B cell (primary cell): ENCODE data around the gene PCGF3. TPM values are rescaled to one million over a fixed set of nuclear protein-coding genes. Genes with fewer than 3 reads are reported as not detected.

Experiments used
- ATAC-seq: fragments of 200-7000 bp; cut with Tn5 transposase; one replicate; pipeline ENCODE4 v1.10.0; 2021; ENCODE audit warnings: low read depth, mild to moderate bottlenecking, moderate number of reproducible peaks, moderate library complexity
- CTCF ChIA-PET: fragments of 350-600 bp; sonication (Branson Sonifier 250); formaldehyde crosslinking; loops from one replicate; lab custom pipeline; 2021; ENCODE audit warnings: antibody characterized with exemption, inconsistent platforms; lab: Charles Lee
- POLR2A ChIA-PET: fragments of 350-600 bp; sonication (Branson Sonifier 250); formaldehyde crosslinking; loops from one replicate; lab custom pipeline; 2021; ENCODE audit warnings: antibody characterized with exemption; lab: Charles Lee
- DNase-seq: peaks from one replicate; pipeline ENCODE4 v3.0.0; 2013
- H2AFZ ChIP-seq: 2 replicates; pipeline ENCODE4 v1.6.1; 2012; ENCODE audit warnings: mild to moderate bottlenecking, low read depth, low read length; ENCODE audit not compliant: insufficient read depth, poor library complexity, severe bottlenecking
- H3K27ac ChIP-seq, 2 donors: 1 replicate in 1 of 2; 2 replicates in 1 of 2; pipeline ENCODE4 v1.5.1; 2012 to 2013; ENCODE audit warnings: low read length in 2 of 2, mild to moderate bottlenecking in 2 of 2, moderate library complexity in 1 of 2
- H3K27me3 ChIP-seq, 4 experiments: fragments of 200-600 bp in 1 of 4; sonication (generic) in 1 of 4; replicated peaks in 1 of 4; 1 replicate in 2 of 4; 2 replicates in 2 of 4; pipeline versions ENCODE4 v1.6.1 to v1.7.0; 2013 to 2016; ENCODE audit warnings: low read length in 3 of 4, mild to moderate bottlenecking in 2 of 4, mixed read lengths in 1 of 4, moderate library complexity in 1 of 4; ENCODE audit not compliant: insufficient read depth in 4 of 4, control insufficient read depth in 3 of 4; ENCODE audit errors: control extremely low read depth in 1 of 4
- H3K36me3 ChIP-seq, 2 experiments: replicated peaks in 1 of 2; 1 replicate in 1 of 2; 2 replicates in 1 of 2; pipeline versions ENCODE4 v1.6.1 to v1.7.1; 2013; ENCODE audit warnings: low read length in 1 of 2; ENCODE audit not compliant: insufficient read depth in 2 of 2, control insufficient read depth in 1 of 2; ENCODE audit errors: control extremely low read depth in 1 of 2, extremely low read depth in 1 of 2
- H3K4me1 ChIP-seq, 2 donors: fragments of 200-600 bp in 1 of 2; sonication (generic) in 1 of 2; 1 replicate in 1 of 2; 2 replicates in 1 of 2; pipeline versions ENCODE4 v1.5.1 to v1.6.1; 2013 to 2017; ENCODE audit warnings: low read length in 2 of 2; ENCODE audit not compliant: control insufficient read depth in 2 of 2, insufficient read depth in 2 of 2
- H3K4me2 ChIP-seq: replicated peaks from 2 replicates; pipeline ENCODE3; 2012; ENCODE audit warnings: mild to moderate bottlenecking, low read depth, low read length; ENCODE audit not compliant: poor library complexity, severe bottlenecking
- H3K4me3 ChIP-seq, 5 experiments: fragments of 200-600 bp in 1 of 5; sonication (generic) in 1 of 5; 1 replicate in 3 of 5; 2 replicates in 2 of 5; pipeline versions ENCODE4 v1.5.1 to v1.7.0; 2011 to 2016; ENCODE audit warnings: low read length in 4 of 5, mild to moderate bottlenecking in 4 of 5, low read depth in 2 of 5, control low read depth in 1 of 5, moderate library complexity in 1 of 5; ENCODE audit not compliant: insufficient read depth in 1 of 5; ENCODE audit errors: control extremely low read depth in 1 of 5, extremely low read depth in 1 of 5
- H3K79me2 ChIP-seq: fragments of 200-600 bp; sonication (generic); one replicate; pipeline ENCODE4 v1.6.0; 2016; ENCODE audit warnings: low read length; ENCODE audit not compliant: control insufficient read depth, insufficient read depth
- H3K9ac ChIP-seq: fragments of 200-600 bp; sonication (generic); 2 replicates; pipeline ENCODE4 v1.6.1; 2017; ENCODE audit warnings: mild to moderate bottlenecking, low read length, moderate library complexity
- H3K9me3 ChIP-seq, 3 donors: one replicate each; pipeline versions ENCODE4 v1.6.1 to v1.7.1; 2013; ENCODE audit warnings: low read length in 2 of 3; ENCODE audit not compliant: control insufficient read depth in 2 of 3, insufficient read depth in 1 of 3; ENCODE audit errors: control extremely low read depth in 1 of 3
- H4K20me1 ChIP-seq: 2 replicates; pipeline ENCODE4 v1.6.0; 2012; ENCODE audit warnings: mild to moderate bottlenecking, low read length; ENCODE audit not compliant: insufficient read depth, control insufficient read depth, poor library complexity, severe bottlenecking
- H3K27ac Mint-ChIP-seq: one replicate; pipeline ENCODE4 v1.8.0; 2021; ENCODE audit warnings: mixed read lengths
- H3K27me3 Mint-ChIP-seq: one replicate; pipeline ENCODE4 v1.8.0; 2021; ENCODE audit warnings: mixed read lengths
- H3K4me1 Mint-ChIP-seq: one replicate; pipeline ENCODE4 v1.8.0; 2021; ENCODE audit warnings: mixed read lengths
- H3K4me3 Mint-ChIP-seq: one replicate; pipeline ENCODE4 v1.8.0; 2021; ENCODE audit warnings: mixed read lengths
- H3K9me3 Mint-ChIP-seq: one replicate; pipeline ENCODE4 v1.8.0; 2022; ENCODE audit warnings: mixed read lengths; ENCODE audit not compliant: insufficient read depth
- CTCF ChIP-seq: fragments of 200-600 bp; IDR thresholded peaks from one replicate; pipeline ENCODE4 v1.8.0; 2022; ENCODE audit warnings: antibody characterized with exemption, mild to moderate bottlenecking
- EZH2 ChIP-seq: IDR thresholded peaks from 2 replicates; pipeline ENCODE4 v1.6.1; 2012; ENCODE audit warnings: borderline replicate concordance, low read depth, mild to moderate bottlenecking, moderate library complexity, low read length; ENCODE audit not compliant: insufficient read depth, poor library complexity, severe bottlenecking
- WGBS: methylation state at CpG from one replicate; pipeline ENCODE4 v1.1.5; 2013; ENCODE audit warnings: missing lambda C conversion rate; ENCODE audit not compliant: insufficient coverage; 5-methylcytosine and 5-hydroxymethylcytosine counted together
- intact Hi-C: fragments of 100-400 bp; cut with micrococcal nuclease; formaldehyde crosslinking; loops from one replicate; pipeline ENCODE4 v1.10.0; 2022
- polyA plus RNA-seq: library from polyadenylated mRNA; depleted of rRNA; stranded (reverse); fragments of >200 nt; gene quantifications from 2 replicates; pipeline ENCODE4 v1.2.3, GENCODE V29; 2012
- total RNA-seq, 2 donors: library from RNA; stranded (reverse); fragments of 120-200 nt in 1 of 2; gene quantifications; 1 replicate in 1 of 2; 2 replicates in 1 of 2; pipeline versions ENCODE4 v1.2.3 to v1.2.4, GENCODE V29; 2013 to 2022

PCGF3 gene
- total and polyA plus RNA-seq, 2 donors (not counting 1 experiment from before 2014, with no cell fraction given) = 65.7 to 90.3 TPM

GRCh38 chr4:768995-769394 is 63.4 kb downstream of the PCGF3 start:
- peaks cover 66% of the 10 kb centered on the region for H3K79me2 ChIP-seq
- no peaks in the 10 kb centered on the region for H3K27me3 Mint-ChIP-seq
- H3K27ac Mint-ChIP-seq = no peak overlapping the region
- H3K9me3 ChIP-seq = peaks cover 0 to 5% (median 0%) of the 10 kb centered on the region in 3 donors
- WGBS = 96% methylated on average over 10 of the region's 12 CpGs
- no peaks in the 10 kb centered on the region for H3K4me1 ChIP-seq
- DNase-seq (no peak), ATAC-seq (no peak)
- intact Hi-C loops = no loop called here
- no peak overlapping the region for H3K27ac ChIP-seq
- H3K27me3 ChIP-seq = no peaks in the 10 kb centered on the region
- ChIA-PET CTCF (no interaction called here), POLR2A (no interaction called here)
- no peak overlapping the region for H3K4me2 ChIP-seq
- H4K20me1 ChIP-seq = peaks cover 75% of the 10 kb centered on the region
- H2AFZ ChIP-seq = no peak overlapping the region
- no peak overlapping the region for H3K4me3 Mint-ChIP-seq
- TF ChIP-seq EZH2 = no peak
- no peak for TF ChIP-seq CTCF
- peaks cover 0 to 57% of the 10 kb centered on the region in 2 experiments for H3K36me3 ChIP-seq
- no peak overlapping the region for H3K4me3 ChIP-seq
- no peak overlapping the region for H3K9ac ChIP-seq
- no peaks in the 10 kb centered on the region for H3K9me3 Mint-ChIP-seq
- peaks cover 16% of the 10 kb centered on the region for H3K4me1 Mint-ChIP-seq

- no peak for DNase-seq
- peaks cover 0 to 55% of the 10 kb centered on the region in 2 experiments for H3K36me3 ChIP-seq
- Mint-ChIP-seq H3K4me1 (peaks cover 19% of the 10 kb centered on the region), H3K9me3 (no peaks in the 10 kb centered on the region), H3K27me3 (no peaks in the 10 kb centered on the region), H3K27ac (no peak overlapping the region), H3K4me3 (no peak overlapping the region)
- POLR2A ChIA-PET = no interaction called here
- H3K4me3 ChIP-seq = no peak overlapping the region
- peaks cover 75% of the 10 kb centered on the region for H4K20me1 ChIP-seq
- TF ChIP-seq CTCF = no peak
- TF ChIP-seq EZH2 = no peak
- 97% methylated on average over 18 of the region's 19 CpGs for WGBS
- peaks cover 0 to 2% (median 0%) of the 10 kb centered on the region in 3 donors for H3K9me3 ChIP-seq
- no peak overlapping the region for H3K9ac ChIP-seq
- no peak overlapping the region for H3K27ac ChIP-seq
- intact Hi-C loops = no loop called here
- no peak overlapping the region for H3K4me2 ChIP-seq
- H2AFZ ChIP-seq = no peak overlapping the region
- peaks cover 71% of the 10 kb centered on the region for H3K79me2 ChIP-seq
- no peaks in the 10 kb centered on the region for H3K4me1 ChIP-seq
- H3K27me3 ChIP-seq = no peaks in the 10 kb centered on the region
- CTCF ChIA-PET = no interaction called here
- ATAC-seq = no peak
These were observed 63.9 kb downstream of the PCGF3 start for GRCh38 chr4:769511-769910.
